Measurements from ENCODE around the gene CLTC. TPM values are rescaled to one million over a fixed set of nuclear protein-coding genes. Genes with fewer than 3 reads are reported as not detected.

The CLTC gene
- total and polyA plus RNA-seq, 2 experiments from 2014 or later, result 107 to 344 TPM

GRCh38 chr17:59641799-59642484 is 22.2 kb downstream of the CLTC start (continued):
- TF ChIP-seq JUNB (IDR thresholded peaks at IDR 0.05; ENCODE audit: unreplicated experiment), result no peak
- no peak for TF ChIP-seq EZH2 (IDR thresholded peaks at IDR 0.05; ENCODE audit: low read depth, unreplicated experiment)
- TF ChIP-seq STAT1 (IDR thresholded peaks at IDR 0.05; ENCODE audit: unreplicated experiment), result no peak
- TF ChIP-seq, protein P1, sequence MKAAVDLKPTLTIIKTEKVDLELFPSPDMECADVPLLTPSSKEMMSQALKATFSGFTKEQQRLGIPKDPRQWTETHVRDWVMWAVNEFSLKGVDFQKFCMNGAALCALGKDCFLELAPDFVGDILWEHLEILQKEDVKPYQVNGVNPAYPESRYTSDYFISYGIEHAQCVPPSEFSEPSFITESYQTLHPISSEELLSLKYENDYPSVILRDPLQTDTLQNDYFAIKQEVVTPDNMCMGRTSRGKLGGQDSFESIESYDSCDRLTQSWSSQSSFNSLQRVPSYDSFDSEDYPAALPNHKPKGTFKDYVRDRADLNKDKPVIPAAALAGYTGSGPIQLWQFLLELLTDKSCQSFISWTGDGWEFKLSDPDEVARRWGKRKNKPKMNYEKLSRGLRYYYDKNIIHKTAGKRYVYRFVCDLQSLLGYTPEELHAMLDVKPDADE (IDR thresholded peaks at IDR 0.05), result no peak
- TF ChIP-seq REST (IDR thresholded peaks at IDR 0.05; ENCODE audit: unreplicated experiment), result no peak
- no peak for TF ChIP-seq NANOG (IDR thresholded peaks at IDR 0.05; ENCODE audit: borderline replicate concordance)
- no peak for TF ChIP-seq POLR2AphosphoS5 (IDR thresholded peaks at IDR 0.05; ENCODE audit: low read depth)
- TF ChIP-seq EZH2phosphoT487 (IDR thresholded peaks at IDR 0.05; ENCODE audit: unreplicated experiment), result no peak
- no peak for TF ChIP-seq ZNF114 (CRISPR knock-in tag; IDR thresholded peaks at IDR 0.05)

DNA sequence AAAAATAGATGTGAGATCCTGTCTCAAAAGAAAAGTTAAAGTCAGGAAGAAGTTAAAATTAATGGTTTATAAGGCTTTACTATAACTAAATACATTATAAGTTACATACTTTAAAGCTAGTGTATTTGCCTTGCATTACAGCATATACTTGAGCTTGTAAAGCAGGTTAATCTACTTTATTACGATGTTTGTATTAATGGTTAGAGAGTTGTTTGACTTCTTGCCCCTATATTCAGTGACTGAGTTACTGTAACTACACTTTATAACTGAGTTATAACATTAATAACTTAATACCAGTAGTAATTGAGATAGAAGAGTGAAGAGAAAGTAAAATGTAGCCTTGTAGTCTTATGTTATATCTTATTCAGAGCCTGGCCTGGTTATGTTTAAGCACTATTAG is 22.9 kb downstream of the CLTC start:
- Histone ChIP-seq H3K4me1 (ENCODE audit: insufficient read depth) (no peaks in the 10 kb centered on the region; the same call in 1 of the 2 replicates), H3K36me3 (ENCODE audit: insufficient read depth) (peaks cover 9% of the 10 kb centered on the region; the same call in 1 of the 2 replicates), H3K4me2 (no peak overlapping the region), H3K9me2 (ENCODE audit: insufficient read depth) (no peaks in the 10 kb centered on the region), H2AFZ (no peak overlapping the region), H3K27me3 (ENCODE audit: insufficient read depth) (no peaks in the 10 kb centered on the region), H3F3A (replicated peaks; ENCODE audit: low read depth) (no peaks in the 10 kb centered on the region), H3K4me3 (no peak overlapping the region), H4K20me1 (replicated peaks; ENCODE audit: insufficient read depth) (peaks cover 39% of the 10 kb centered on the region), H3K27ac (ENCODE audit: low read depth) (no peak overlapping the region), H3K79me2 (replicated peaks; ENCODE audit: insufficient read depth) (peaks cover 88% of the 10 kb centered on the region)
- no peak for DNase-seq (ENCODE audit: low spot score)
- H3K4me1 Mint-ChIP-seq, result peaks cover 9% of the 10 kb centered on the region; the same call in 2 of the 3 replicates
- peaks cover 18% of the 10 kb centered on the region for H3K36me3 Mint-ChIP-seq (ENCODE audit: low read depth)
- ATAC-seq, result no peak
- no peak overlapping the region for H3K4me3 Mint-ChIP-seq
- H3K27ac Mint-ChIP-seq, result no peak overlapping the region
- H3K27me3 Mint-ChIP-seq (ENCODE audit: insufficient read depth, low read depth, poor library complexity), result peaks cover 4% of the 10 kb centered on the region
- no peaks in the 10 kb centered on the region for H3K9me3 Mint-ChIP-seq
- TF ChIP-seq ZNF462 (CRISPR knock-in tag; IDR thresholded peaks at IDR 0.05) (no peak), REST (IDR thresholded peaks at IDR 0.05; ENCODE audit: unreplicated experiment) (no peak), POLR2AphosphoS5 (IDR thresholded peaks at IDR 0.05; ENCODE audit: low read depth) (no peak), JUNB (IDR thresholded peaks at IDR 0.05; ENCODE audit: unreplicated experiment) (no peak)
